Loucy (cell line): ENCODE results near the gene GNB3.

Experiments used
- CTCF ChIP-seq: fragments of 200-600 bp; sonication (generic); conservative IDR thresholded peaks from 2 replicates; pipeline ENCODE4 v1.5.1; 2014; ENCODE audit warnings: mild to moderate bottlenecking, antibody characterized with exemption, low read length
- EZH2phosphoT487 ChIP-seq: fragments of 200-600 bp; IDR thresholded peaks from 2 replicates; pipeline ENCODE4 v1.6.1; 2018; ENCODE audit warnings: antibody characterized with exemption, mild to moderate bottlenecking, moderate library complexity, borderline replicate concordance

- TF ChIP-seq CTCF (no peak), EZH2phosphoT487 (no peak)
These were observed 23.0 kb upstream of the GNB3 start for GRCh38 chr12:6817662-6818157.
